RWPE2 (cell line): Measurements from ENCODE around the gene WNT16.

Experiments used
- ATAC-seq: fragments of 200-7000 bp; cut with Tn5 transposase; 3 replicates; pipeline ENCODE4 v1.9.1; 2021; ENCODE audit warnings: low read depth
- DNase-seq: peaks from one replicate; pipeline ENCODE4 v3.0.0-alpha.2; 2020; ENCODE audit warnings: low spot score
- H3K27ac ChIP-seq: fragments of 450-650 bp; 2 replicates; pipeline ENCODE4 v1.5.1; 2017; ENCODE audit warnings: mild to moderate bottlenecking; ENCODE audit not compliant: poor library complexity, severe bottlenecking
- H3K27me3 ChIP-seq: fragments of 250-450 bp; sonication (Bioruptor Pico); 2 replicates; pipeline ENCODE4 v1.5.1; 2021; ENCODE audit warnings: mild to moderate bottlenecking, moderate library complexity; ENCODE audit not compliant: insufficient read depth, poor library complexity, severe bottlenecking
- H3K36me3 ChIP-seq: fragments of 250-450 bp; sonication (Bioruptor Pico); 2 replicates; pipeline ENCODE4 v1.5.1; 2020; ENCODE audit warnings: low read depth, mild to moderate bottlenecking, moderate library complexity
- H3K4me1 ChIP-seq: fragments of 250-450 bp; sonication (Bioruptor Pico); 2 replicates; pipeline ENCODE4 v1.5.1; 2021; ENCODE audit warnings: mild to moderate bottlenecking, moderate library complexity; ENCODE audit not compliant: insufficient read depth, poor library complexity, severe bottlenecking
- H3K4me3 ChIP-seq: fragments of 250-450 bp; sonication (Bioruptor Pico); 2 replicates; pipeline ENCODE4 v1.5.1; 2021; ENCODE audit warnings: mild to moderate bottlenecking, moderate library complexity; ENCODE audit not compliant: severe bottlenecking
- H3K9me3 ChIP-seq: fragments of 250-450 bp; sonication (Bioruptor Pico); 2 replicates; pipeline ENCODE4 v1.5.1; 2021; ENCODE audit warnings: mild to moderate bottlenecking, moderate library complexity; ENCODE audit not compliant: severe bottlenecking
- CTCF ChIP-seq: fragments of 450-650 bp; IDR thresholded peaks from one replicate; pipeline ENCODE4 v1.5.1; 2017; ENCODE audit warnings: mild to moderate bottlenecking, moderate library complexity; ENCODE audit not compliant: poor library complexity, severe bottlenecking

The WNT16 gene

GRCh38 chr7:121371367-121371766 lies 42.6 kb downstream of the WNT16 start:
- DNase-seq (no peak), ATAC-seq (no peak)
- no peak overlapping the region for H3K4me3 ChIP-seq
- H3K9me3 ChIP-seq, result no peaks in the 10 kb centered on the region
- no peak overlapping the region for H3K27ac ChIP-seq
- peaks cover 69% of the 10 kb centered on the region for H3K36me3 ChIP-seq
- TF ChIP-seq CTCF, result no peak
- H3K27me3 ChIP-seq, result no peaks in the 10 kb centered on the region
- no peaks in the 10 kb centered on the region for H3K4me1 ChIP-seq

- no peak for TF ChIP-seq CTCF
- Histone ChIP-seq H3K4me3 (no peak overlapping the region), H3K4me1 (no peaks in the 10 kb centered on the region), H3K9me3 (no peaks in the 10 kb centered on the region), H3K27ac (no peak overlapping the region), H3K27me3 (no peaks in the 10 kb centered on the region), H3K36me3 (peaks cover 66% of the 10 kb centered on the region)
- ATAC-seq (no peak), DNase-seq (no peak)
Measured at GRCh38 chr7:121371883-121372282, 43.1 kb downstream of the WNT16 start.

GRCh38 chr7:121372376-121373010 lies 43.7 kb downstream of the WNT16 start:
- Histone ChIP-seq H3K9me3 (no peaks in the 10 kb centered on the region), H3K4me1 (no peaks in the 10 kb centered on the region), H3K27ac (no peak overlapping the region), H3K36me3 (peaks cover 65% of the 10 kb centered on the region), H3K27me3 (no peaks in the 10 kb centered on the region), H3K4me3 (no peak overlapping the region)
- TF ChIP-seq CTCF, result no peak
- DNase-seq, result no peak
- no peak for ATAC-seq

GRCh38 chr7:121373177-121373576 lies 44.4 kb downstream of the WNT16 start:
- ATAC-seq, result no peak
- no peak overlapping the region for H3K27ac ChIP-seq
- no peak for DNase-seq
- peaks cover 69% of the 10 kb centered on the region for H3K36me3 ChIP-seq
- no peak overlapping the region for H3K4me3 ChIP-seq
- TF ChIP-seq CTCF, result no peak
- no peaks in the 10 kb centered on the region for H3K4me1 ChIP-seq
- no peaks in the 10 kb centered on the region for H3K9me3 ChIP-seq
- H3K27me3 ChIP-seq, result no peaks in the 10 kb centered on the region

- peaks cover 64% of the 10 kb centered on the region for H3K36me3 ChIP-seq
- H3K4me1 ChIP-seq, result no peaks in the 10 kb centered on the region
- H3K4me3 ChIP-seq, result no peak overlapping the region
- H3K27ac ChIP-seq, result no peak overlapping the region
- TF ChIP-seq CTCF, result no peak
- DNase-seq (no peak), ATAC-seq (no peak)
- no peaks in the 10 kb centered on the region for H3K9me3 ChIP-seq
- no peaks in the 10 kb centered on the region for H3K27me3 ChIP-seq
Measured at GRCh38 chr7:121376979-121377378, 48.2 kb downstream of the WNT16 start.
